ENCODE data around the gene KRTAP17-1. TPM values are rescaled to one million over a fixed set of nuclear protein-coding genes. Genes with fewer than 3 reads are reported as not detected.
"Not testable (repeated sequence)": the region's sequence is repeated elsewhere in the genome, so short reads cannot be mapped to it uniquely, and the experiment has no call there.

Gene KRTAP17-1, protein sequence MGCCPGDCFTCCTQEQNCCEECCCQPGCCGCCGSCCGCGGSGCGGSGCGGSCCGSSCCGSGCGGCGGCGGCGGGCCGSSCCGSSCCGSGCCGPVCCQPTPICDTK
- polyA plus RNA-seq = not detected

DNA sequence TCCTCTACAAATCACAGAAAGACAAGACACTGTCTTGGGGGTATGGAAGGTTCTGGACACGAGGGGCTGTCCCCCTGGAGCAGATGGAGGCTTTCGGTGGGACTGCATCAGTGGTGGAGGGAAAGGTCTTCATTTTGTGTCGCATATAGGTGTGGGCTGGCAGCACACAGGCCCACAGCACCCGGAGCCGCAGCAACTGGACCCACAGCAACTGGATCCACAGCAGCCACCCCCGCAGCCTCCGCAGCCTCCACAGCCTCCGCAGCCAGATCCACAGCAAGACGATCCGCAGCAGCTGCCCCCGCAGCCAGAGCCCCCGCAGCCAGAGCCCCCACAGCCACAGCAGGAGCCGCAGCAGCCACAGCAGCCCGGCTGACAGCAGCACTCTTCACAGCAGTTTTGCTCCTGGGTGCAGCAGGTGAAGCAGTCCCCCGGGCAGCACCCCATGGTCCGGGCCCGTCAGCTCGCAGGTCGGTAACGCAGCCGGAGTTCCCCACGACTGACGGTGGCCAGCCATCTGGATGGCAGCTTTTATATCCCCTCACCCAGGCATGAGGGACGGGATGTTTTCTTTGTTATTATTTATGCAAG is at the start of gene KRTAP17-1:
KRTAP17-1 (minus strand) TSS at position 507 of the 591 bp plus-strand sequence; CDS start at position 447, 60 bp downstream.
- no peak within 1 kb of the TSS for H3K4me3 Mint-ChIP-seq
- peak within 1 kb of the TSS in 1 of 6 donors; percentile 30 for H3K27ac Mint-ChIP-seq
- peaks cover 2 to 10% of the 10 kb centered on the region in 2 donors for H3K4me1 Mint-ChIP-seq
- peaks cover 0 to 7% (median 0%) of the 10 kb centered on the region in 3 donors for H3K36me3 Mint-ChIP-seq
- H3K9me3 Mint-ChIP-seq = peaks cover 0 to 8% (median under 1%) of the 10 kb centered on the region in 6 donors
- no peak for DNase-seq
- peaks cover 2 to 8% (median 7%) of the 10 kb centered on the region in 3 donors for H3K27me3 Mint-ChIP-seq (ENCODE audit: low read depth in 3 of 3)

DNA sequence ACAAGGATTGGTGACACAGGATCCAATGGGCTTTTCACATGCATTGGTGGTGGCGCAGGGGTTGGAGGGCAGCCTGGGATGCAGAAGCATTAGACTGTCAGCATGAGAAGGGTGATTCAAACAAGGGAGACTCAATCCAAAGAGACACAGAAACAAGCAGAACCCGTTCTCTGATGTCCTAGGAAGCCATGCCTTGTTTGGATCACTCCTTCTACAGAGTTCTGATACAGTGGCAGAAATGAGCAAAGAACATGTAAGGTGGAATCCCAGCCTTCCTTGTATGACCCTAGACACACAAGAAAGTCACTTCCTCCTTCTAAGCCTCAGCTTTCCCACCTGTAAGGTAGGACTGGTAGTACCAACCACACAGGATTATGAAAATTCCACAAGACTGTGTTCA is 48.4 kb upstream of the KRTAP17-1 start:
- DNase-seq = no peak
- Mint-ChIP-seq H3K27ac (no peak overlapping the region), H3K4me1 (no peaks in the 10 kb centered on the region)

DNA sequence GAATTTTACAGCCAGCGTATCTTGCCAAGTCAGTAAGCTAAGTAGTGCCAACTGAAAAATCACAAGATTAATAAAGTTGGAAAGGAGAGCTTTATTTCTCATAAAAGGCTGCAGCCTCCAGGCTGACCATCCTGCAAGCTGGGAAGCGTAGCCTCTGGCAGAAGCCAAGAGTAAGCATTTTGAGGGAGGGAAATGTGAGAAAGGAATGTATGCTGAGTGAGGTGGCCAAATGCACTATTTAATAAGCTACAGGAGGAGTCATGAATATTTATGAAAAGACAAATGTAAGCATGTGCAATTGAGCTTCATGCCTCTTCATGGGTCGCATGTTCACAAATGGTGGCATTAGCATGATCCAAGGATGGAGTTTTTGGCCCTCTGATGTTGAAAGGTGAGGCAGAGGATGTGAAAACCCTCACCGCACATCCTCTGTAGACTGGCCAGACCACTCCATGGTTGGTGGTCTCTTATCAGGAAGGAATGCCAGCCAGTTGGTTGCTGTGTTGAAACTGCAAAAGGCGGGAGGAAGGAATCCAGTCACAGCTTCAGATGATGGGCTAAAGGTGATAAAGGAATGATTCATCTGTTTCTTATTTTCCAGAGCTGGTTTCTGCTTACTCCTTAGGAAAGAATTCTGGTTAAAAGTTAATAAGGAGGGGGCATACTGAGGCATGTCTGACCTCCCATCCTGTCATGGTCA is 44.9 kb upstream of the KRTAP17-1 start:
- Mint-ChIP-seq H3K9me3 (no peaks in the 10 kb centered on the region), H3K4me3 (no peak overlapping the region)

More for the DNA sequence above, 48.4 kb upstream of the KRTAP17-1 start:
- H3K27me3 Mint-ChIP-seq (ENCODE audit: low read depth in 3 of 3) = peaks cover under 1 to 9% (median 9%) of the 10 kb centered on the region in 3 donors
- H3K4me3 Mint-ChIP-seq = no peak overlapping the region
- H3K36me3 Mint-ChIP-seq = no peaks in the 10 kb centered on the region
- no peaks in the 10 kb centered on the region for H3K9me3 Mint-ChIP-seq

DNA sequence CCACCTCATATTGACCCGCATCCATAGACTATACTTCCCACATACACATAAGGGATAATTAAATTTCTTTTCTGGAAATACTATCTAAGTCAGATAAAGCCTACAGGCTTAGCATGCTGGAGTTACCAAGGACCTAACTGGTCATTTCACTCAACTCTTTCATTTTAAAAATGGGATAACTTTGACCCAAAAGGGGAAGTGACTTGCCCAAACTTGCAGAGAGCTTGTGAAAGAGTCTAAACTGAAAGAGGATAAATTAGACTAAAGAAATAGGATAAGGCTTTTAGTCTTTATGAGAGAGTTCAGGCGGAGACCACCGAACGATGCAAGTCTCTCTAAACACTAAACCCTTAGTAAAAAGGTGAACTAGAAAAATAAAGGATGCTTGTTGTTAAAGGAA is 39.0 kb upstream of the KRTAP17-1 start:
- no peak overlapping the region for H3K4me3 Mint-ChIP-seq
- H3K27me3 Mint-ChIP-seq (ENCODE audit: low read depth in 3 of 3) = peaks cover 6 to 11% (median 7%) of the 10 kb centered on the region in 3 donors
- H3K4me1 Mint-ChIP-seq = no peaks in the 10 kb centered on the region
- no peak overlapping the region for H3K27ac Mint-ChIP-seq
- H3K36me3 Mint-ChIP-seq = no peaks in the 10 kb centered on the region
- no peaks in the 10 kb centered on the region for H3K9me3 Mint-ChIP-seq
- no peak for DNase-seq

More for the DNA sequence above, 44.9 kb upstream of the KRTAP17-1 start:
- Mint-ChIP-seq H3K4me1 (no peaks in the 10 kb centered on the region), H3K27ac (no peak overlapping the region), H3K27me3 (ENCODE audit: low read depth in 3 of 3) (peaks cover 6 to 12% (median 9%) of the 10 kb centered on the region in 3 donors), H3K36me3 (no peaks in the 10 kb centered on the region)
- no peak for DNase-seq

DNA sequence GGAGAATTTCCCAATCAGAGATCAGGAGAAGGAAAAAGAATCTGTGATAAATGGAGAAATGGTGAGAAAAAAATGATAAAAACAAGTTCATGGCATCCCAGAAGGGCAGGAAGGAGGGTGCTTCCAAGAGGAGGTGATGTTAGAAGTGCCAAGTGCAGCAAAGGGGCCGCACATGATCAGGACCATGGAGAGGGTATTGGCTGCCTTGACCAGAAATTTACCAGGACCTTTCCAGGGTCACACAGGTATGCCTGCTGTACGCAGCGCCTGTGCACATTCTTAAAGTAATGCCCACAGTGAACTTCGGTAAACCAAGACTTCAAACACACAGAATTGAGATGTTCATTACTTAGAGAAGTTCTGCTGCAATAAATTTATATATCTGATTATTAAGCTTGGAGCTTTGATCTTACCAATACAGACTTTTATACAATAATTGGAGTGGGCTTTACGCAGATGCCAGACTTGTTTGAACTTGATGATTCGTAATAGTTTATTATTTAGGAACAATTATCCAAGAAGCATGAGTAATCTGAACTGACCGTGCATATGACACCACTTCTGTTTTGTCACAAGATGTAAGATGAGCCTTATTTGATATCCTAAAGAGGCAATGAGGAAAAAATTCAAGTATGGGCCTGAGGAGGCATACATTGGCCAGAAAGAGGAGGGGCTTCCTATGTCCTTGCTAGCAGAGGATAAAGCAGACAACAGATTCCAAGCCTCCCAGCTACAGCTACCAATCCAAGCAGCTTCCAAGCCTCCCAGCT is 37.3 kb upstream of the KRTAP17-1 start:
- no peaks in the 10 kb centered on the region for H3K36me3 Mint-ChIP-seq
- no peak overlapping the region for H3K4me3 Mint-ChIP-seq
- no peaks in the 10 kb centered on the region for H3K4me1 Mint-ChIP-seq
- H3K27me3 Mint-ChIP-seq (ENCODE audit: low read depth in 3 of 3) = peaks cover 7 to 11% (median 8%) of the 10 kb centered on the region in 3 donors
- H3K27ac Mint-ChIP-seq = no peak overlapping the region
- no peak for DNase-seq
- H3K9me3 Mint-ChIP-seq = peaks cover 0 to 4% (median 0%) of the 10 kb centered on the region in 6 donors

DNA sequence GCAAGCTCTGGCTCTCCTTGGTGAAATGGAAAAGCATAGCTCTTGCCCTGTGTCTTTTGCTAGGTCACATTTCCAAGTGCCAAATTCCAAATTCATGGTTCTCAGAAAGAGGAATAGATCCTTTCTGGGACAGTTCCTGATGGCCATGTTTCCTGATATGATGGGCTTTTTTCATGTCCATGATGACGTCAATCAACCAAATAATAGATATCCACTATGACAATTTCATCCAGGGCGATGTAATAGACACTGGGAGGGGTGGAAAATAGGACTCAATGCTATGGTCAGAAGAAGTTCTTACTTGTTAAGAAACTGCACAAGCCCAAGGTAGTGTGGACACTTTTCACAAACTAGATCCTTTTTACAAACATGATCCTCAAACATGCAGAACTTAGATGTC is 35.7 kb upstream of the KRTAP17-1 start:
- DNase-seq = no peak
- no peaks in the 10 kb centered on the region for H3K4me1 Mint-ChIP-seq
- H3K27ac Mint-ChIP-seq = no peak overlapping the region
- H3K9me3 Mint-ChIP-seq = peaks cover 0 to 4% (median 0%) of the 10 kb centered on the region in 6 donors
- peaks cover 5 to 11% (median 7%) of the 10 kb centered on the region in 3 donors for H3K27me3 Mint-ChIP-seq (ENCODE audit: low read depth in 3 of 3)
- H3K4me3 Mint-ChIP-seq = no peak overlapping the region
- H3K36me3 Mint-ChIP-seq = no peaks in the 10 kb centered on the region

DNA sequence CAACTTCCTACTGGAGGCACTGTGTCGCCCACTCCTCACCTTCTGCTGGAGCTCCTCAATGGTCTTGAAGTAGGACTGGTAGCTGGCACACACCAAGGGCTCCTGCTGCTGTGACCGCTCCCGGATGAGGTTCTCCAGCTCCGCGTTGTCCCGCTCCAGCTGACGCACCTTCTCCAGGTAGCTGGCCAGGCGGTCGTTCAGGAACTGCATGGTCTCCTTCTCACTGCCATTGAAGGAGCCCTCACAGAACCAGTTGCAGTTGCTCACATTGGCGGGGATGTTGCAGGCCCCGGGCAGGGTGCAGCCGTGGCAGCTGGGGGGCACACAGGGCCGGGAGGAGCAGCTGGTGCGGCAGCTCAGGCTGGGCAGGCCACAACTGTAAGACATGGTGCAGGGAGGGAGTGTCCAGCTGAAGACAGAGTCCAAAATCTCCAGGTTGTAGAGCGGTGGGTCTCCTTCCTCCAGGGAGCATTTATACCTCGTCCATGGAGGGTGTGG is 34.9 kb upstream of the KRTAP17-1 start, which contains the start of gene KRT33A:
KRT33A (minus strand) TSS at position 448 of the 498 bp plus-strand sequence; CDS start at position 387, 61 bp downstream.
- not testable (repeated sequence) for H3K27me3 Mint-ChIP-seq (ENCODE audit: low read depth in 3 of 3); H3K9me3 Mint-ChIP-seq; H3K27ac Mint-ChIP-seq; DNase-seq; H3K36me3 Mint-ChIP-seq; H3K4me3 Mint-ChIP-seq; H3K4me1 Mint-ChIP-seq

DNA sequence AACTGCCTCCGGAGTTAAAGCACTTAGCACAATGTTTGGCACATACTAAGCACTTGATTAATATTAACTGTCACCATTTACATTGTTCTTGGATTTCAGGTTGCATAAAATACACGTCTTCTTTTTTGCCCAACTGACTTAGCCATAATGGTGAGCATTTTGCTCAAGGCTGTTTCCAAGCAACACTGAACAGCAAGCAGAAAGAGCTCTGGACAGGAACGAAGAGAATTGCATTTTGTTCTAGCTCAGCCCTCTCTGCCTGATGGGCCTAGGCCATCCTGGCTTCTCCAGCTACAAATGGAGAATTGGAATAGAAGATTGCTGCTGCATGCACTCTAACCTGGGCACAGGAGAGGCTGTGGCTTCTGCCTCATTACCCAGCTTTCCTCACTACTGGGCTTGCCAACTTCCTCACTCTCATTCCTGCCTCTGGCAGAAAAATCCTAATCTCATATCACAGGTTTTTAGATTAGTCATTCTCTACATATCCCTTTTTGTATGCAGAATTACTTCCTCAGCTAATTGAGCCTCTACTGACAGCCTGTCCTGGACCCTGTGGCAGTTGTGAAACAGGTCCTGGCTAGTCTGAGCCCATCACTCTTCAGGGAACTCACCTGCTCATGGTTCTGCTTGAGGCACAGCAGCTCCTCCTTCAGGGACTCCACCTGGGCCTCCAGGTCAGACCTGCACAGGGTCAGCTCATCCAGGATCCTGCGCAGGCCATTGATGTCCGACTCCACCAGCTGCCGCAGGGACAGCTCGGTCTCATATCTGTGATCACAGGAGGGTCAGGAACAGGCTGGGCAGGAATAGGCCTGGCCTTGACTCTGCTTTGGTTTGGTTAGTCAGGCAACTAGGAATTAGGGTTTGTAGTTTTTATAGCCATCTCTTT is 32.6 kb upstream of the KRTAP17-1 start:
- no peak overlapping the region for H3K27ac Mint-ChIP-seq
- no peak overlapping the region for H3K4me3 Mint-ChIP-seq
- no peaks in the 10 kb centered on the region for H3K4me1 Mint-ChIP-seq
- DNase-seq = no peak
- H3K36me3 Mint-ChIP-seq = peaks cover 0 to 5% (median 3%) of the 10 kb centered on the region in 3 donors
- peaks cover 6 to 8% (median 6%) of the 10 kb centered on the region in 3 donors for H3K27me3 Mint-ChIP-seq (ENCODE audit: low read depth in 3 of 3)
- H3K9me3 Mint-ChIP-seq = peaks cover 2 to 6% (median 3%) of the 10 kb centered on the region in 6 donors

DNA sequence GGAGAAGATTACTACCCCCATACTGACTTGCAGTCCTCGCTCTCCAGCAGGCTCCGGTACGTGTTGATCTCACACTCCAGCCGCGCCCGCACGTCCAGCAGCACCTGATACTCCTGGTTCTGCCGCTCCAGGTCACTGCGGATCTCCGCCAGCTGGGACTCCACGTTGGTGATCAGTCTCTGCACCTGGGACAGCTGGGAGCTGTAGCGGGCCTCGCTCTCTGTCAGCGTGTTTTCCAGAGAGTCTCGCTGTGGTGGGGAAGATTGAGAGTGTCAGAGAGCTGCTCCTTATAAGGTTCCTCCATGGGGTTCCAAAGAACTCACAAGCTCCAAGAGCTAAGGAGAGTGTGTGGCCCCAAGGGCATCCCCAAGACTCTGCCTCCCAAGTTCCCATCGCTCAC is 30.9 kb upstream of the KRTAP17-1 start:
- not testable (repeated sequence) for H3K4me1 Mint-ChIP-seq; DNase-seq; H3K27me3 Mint-ChIP-seq (ENCODE audit: low read depth in 3 of 3); H3K36me3 Mint-ChIP-seq; H3K4me3 Mint-ChIP-seq; H3K27ac Mint-ChIP-seq
- peaks cover 2 to 21% (median 12%) of the 10 kb centered on the region in 6 donors for H3K9me3 Mint-ChIP-seq

DNA sequence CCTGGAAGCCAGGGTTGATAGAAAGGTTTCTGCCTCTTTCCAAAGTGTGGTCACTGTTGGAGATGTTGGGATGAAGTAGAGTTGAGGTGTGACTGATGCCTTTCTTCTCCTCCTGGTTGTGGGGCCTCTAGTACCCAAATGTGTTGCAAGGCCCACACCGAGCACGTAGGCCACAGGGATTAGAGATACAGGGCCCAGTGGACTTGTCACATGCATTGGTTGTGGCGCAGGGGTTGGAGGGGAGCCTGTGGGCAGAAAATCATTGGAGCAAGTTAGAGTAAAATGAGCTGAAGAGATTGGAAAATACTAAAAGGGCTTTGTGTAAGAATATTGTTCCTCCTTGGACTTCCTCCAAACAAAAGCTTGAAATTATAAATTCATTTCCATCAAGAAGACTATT is 30.5 kb upstream of the KRTAP17-1 start:
- Mint-ChIP-seq H3K27me3 (ENCODE audit: low read depth in 3 of 3) (peaks cover 0 to 7% (median 6%) of the 10 kb centered on the region in 3 donors), H3K27ac (no peak overlapping the region), H3K9me3 (peaks cover 2 to 22% (median 13%) of the 10 kb centered on the region in 6 donors), H3K4me3 (no peak overlapping the region), H3K4me1 (peaks cover 11 to 12% of the 10 kb centered on the region in 2 donors), H3K36me3 (peaks cover 0 to 8% (median 7%) of the 10 kb centered on the region in 3 donors)
- DNase-seq = no peak

DNA sequence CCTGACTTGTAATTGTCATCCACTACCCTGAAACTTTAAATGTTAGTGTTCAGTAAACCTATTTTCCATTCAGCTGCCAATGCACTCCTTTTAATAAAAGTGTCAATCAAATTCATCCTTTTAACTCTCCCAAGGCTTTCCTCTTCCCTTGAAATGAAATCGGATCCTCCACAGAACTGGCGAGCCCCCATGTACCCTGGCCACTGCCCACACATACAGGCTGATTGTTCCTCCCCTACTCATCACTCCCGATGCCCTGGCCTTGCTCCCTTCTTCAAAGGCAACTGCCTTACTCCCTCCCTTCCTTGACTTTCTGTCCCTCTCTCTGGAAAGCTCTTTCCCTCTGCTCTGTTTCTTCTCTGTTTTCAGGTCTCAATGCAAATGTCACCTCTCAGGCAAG is 27.5 kb upstream of the KRTAP17-1 start:
- Mint-ChIP-seq H3K36me3 (peaks cover 0 to 8% (median 7%) of the 10 kb centered on the region in 3 donors), H3K27ac (peak overlapping the region in 2 of 6 donors; percentile 14 to 26)

DNA sequence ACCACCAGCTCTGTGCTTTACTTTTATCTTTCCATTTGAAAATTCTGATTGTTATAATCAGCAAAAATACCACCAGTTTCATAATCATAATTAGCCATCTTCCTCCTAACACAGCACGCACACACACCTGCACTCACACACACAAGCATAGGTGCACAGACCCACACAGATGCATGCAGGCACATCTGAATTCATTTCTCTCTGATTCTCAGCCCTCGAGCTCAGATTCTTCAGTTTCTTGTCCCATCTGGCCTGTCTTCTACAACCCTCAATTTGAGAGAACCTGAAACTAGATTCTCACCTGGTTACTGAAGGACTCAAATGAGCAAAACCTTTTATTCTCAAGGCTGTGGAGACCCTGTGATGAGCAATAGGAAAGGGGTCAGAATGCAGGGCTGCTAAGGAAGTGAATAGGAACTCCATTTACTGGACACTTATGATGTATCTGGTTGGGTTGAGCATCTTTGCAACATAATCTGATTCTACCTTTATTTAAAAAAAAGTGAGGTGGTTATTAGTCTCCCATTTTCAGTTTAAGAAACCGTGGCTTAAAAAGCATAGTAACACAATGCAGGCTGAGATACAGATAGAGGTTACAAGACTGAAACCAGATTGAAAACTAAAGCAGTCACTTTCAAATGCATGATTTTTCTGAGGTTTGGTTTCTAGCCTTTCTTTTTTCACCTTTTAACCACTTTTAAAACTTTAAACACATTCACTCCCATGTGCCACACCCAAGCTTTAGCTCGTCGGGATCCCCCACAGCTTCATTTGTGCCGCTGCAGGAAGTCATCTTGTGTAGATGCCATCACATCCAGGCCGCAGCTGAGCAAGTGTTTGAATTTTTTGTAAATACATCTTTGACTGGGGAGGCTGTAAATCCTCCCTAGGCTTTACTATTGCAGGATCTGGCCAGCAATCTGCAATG is 25.7 kb upstream of the KRTAP17-1 start:
- H3K27me3 Mint-ChIP-seq (ENCODE audit: low read depth in 3 of 3) = peaks cover 4 to 8% (median 5%) of the 10 kb centered on the region in 3 donors
- DNase-seq = peak; percentile 54 to 68 (median 67)
- H3K27ac Mint-ChIP-seq = peak overlapping the region; percentile 37 to 81 (median 56)
- H3K4me3 Mint-ChIP-seq = peak overlapping the region; percentile 31 to 61 (median 54)
- H3K4me1 Mint-ChIP-seq = peaks cover 38 to 42% of the 10 kb centered on the region in 2 donors
- H3K9me3 Mint-ChIP-seq = peaks cover 2 to 22% (median 12%) of the 10 kb centered on the region in 6 donors
- peaks cover 0 to 8% (median 7%) of the 10 kb centered on the region in 3 donors for H3K36me3 Mint-ChIP-seq

More for the DNA sequence above, 27.5 kb upstream of the KRTAP17-1 start:
- peaks cover 38 to 42% of the 10 kb centered on the region in 2 donors for H3K4me1 Mint-ChIP-seq
- DNase-seq = no peak
- peaks cover 3 to 8% (median 7%) of the 10 kb centered on the region in 3 donors for H3K27me3 Mint-ChIP-seq (ENCODE audit: low read depth in 3 of 3)
- H3K4me3 Mint-ChIP-seq = no peak overlapping the region
- H3K9me3 Mint-ChIP-seq = peaks cover 2 to 22% (median 12%) of the 10 kb centered on the region in 6 donors
